Endothelial cell of umbilical vein (primary cell): ENCODE measurements around the gene POU6F2. TPM values are rescaled to one million over a fixed set of nuclear protein-coding genes. Genes with fewer than 3 reads are reported as not detected.

Experiments used
- BruUV-seq: library from RNA; stranded (reverse); fragments of 400-500 nt; replicated peaks from 2 replicates; lab custom pipeline; 2021; lab: Mats Ljungman, UMichigan
- CTCF ChIA-PET: fragments of 300-600, 350-600 bp; sonication (Branson Sonifier 250); formaldehyde crosslinking; loops from one replicate; lab custom pipeline; 2021; ENCODE audit warnings: antibody characterized with exemption, inconsistent platforms; lab: Charles Lee
- POLR2A ChIA-PET: fragments of 300-600, 350-600 bp; sonication (Branson Sonifier 250); formaldehyde crosslinking; loops from one replicate; lab custom pipeline; 2021; ENCODE audit warnings: antibody characterized with exemption, inconsistent platforms; lab: Charles Lee
- DNase-seq: peaks from one replicate; pipeline ENCODE4 v3.0.0-alpha.2; 2011; ENCODE audit warnings: low read depth, low spot score
- FAIRE-seq: peaks from 2 replicates; lab custom pipeline; 2011; peaks lifted over from hg19 to GRCh38; lab: Jason Lieb, UNC
- H2AFZ ChIP-seq: 2 replicates; pipeline ENCODE4 v1.6.0; 2012; ENCODE audit warnings: low read depth, low read length, control low read depth, inconsistent platforms
- H3K27ac ChIP-seq: 2 replicates; pipeline ENCODE4 v1.5.1; 2011; ENCODE audit warnings: low read depth, mild to moderate bottlenecking, control low read depth, low read length, moderate library complexity; ENCODE audit not compliant: insufficient read depth
- H3K27me3 ChIP-seq, 2 experiments: 2 replicates each; pipeline versions ENCODE4 v1.6.0 to v1.6.1; 2011; ENCODE audit warnings: low read length in 2 of 2, mixed read lengths in 1 of 2; ENCODE audit not compliant: control insufficient read depth in 2 of 2, insufficient read depth in 2 of 2
- H3K36me3 ChIP-seq, 2 experiments: 2 replicates in 1 of 2; 3 replicates in 1 of 2; pipeline ENCODE4 v1.5.1; 2011; ENCODE audit warnings: low read length in 2 of 2, mild to moderate bottlenecking in 1 of 2, moderate library complexity in 1 of 2; ENCODE audit not compliant: control insufficient read depth in 2 of 2, insufficient read depth in 2 of 2; ENCODE audit errors: extremely low read depth in 1 of 2
- H3K4me1 ChIP-seq: 3 replicates; pipeline ENCODE4 v1.5.1; 2011; ENCODE audit warnings: mild to moderate bottlenecking, low read length; ENCODE audit not compliant: control insufficient read depth, insufficient read depth; ENCODE audit errors: extremely low read depth
- H3K4me2 ChIP-seq: 2 replicates; pipeline ENCODE4 v1.6.1; 2011; ENCODE audit warnings: low read length, control low read depth, mixed read lengths; ENCODE audit not compliant: insufficient read depth
- H3K4me3 ChIP-seq, 3 experiments: fragments of 200-600 bp in 1 of 3; sonication (generic), shearing (Covaris generic) in 1 of 3; replicated peaks in 1 of 3; 2 replicates each; pipeline ENCODE4 v1.5.1; 2011 to 2016; ENCODE audit warnings: control low read depth in 3 of 3, low read length in 3 of 3, mild to moderate bottlenecking in 2 of 3, inconsistent platforms in 1 of 3, low read depth in 1 of 3, moderate library complexity in 1 of 3; ENCODE audit not compliant: insufficient read depth in 1 of 3
- H3K79me2 ChIP-seq: 2 replicates; pipeline ENCODE4 v1.6.0; 2012; ENCODE audit warnings: low read length, inconsistent platforms; ENCODE audit not compliant: control insufficient read depth, insufficient read depth
- H3K9ac ChIP-seq: replicated peaks from 2 replicates; pipeline ENCODE3; 2011; ENCODE audit warnings: low read length, control low read depth; ENCODE audit not compliant: insufficient read depth; ENCODE audit errors: extremely low read depth
- H3K9me1 ChIP-seq: replicated peaks from 3 replicates; pipeline ENCODE4 v1.6.0; 2011; ENCODE audit warnings: mild to moderate bottlenecking, low read length; ENCODE audit not compliant: control insufficient read depth, insufficient read depth; ENCODE audit errors: extremely low read depth
- H3K9me3 ChIP-seq: replicated peaks from 2 replicates; pipeline ENCODE4 v1.5.1; 2012; ENCODE audit warnings: low read length, inconsistent platforms; ENCODE audit not compliant: control insufficient read depth, insufficient read depth
- H4K20me1 ChIP-seq: replicated peaks from 2 replicates; pipeline ENCODE3; 2011; ENCODE audit warnings: mild to moderate bottlenecking, low read length; ENCODE audit not compliant: control insufficient read depth, insufficient read depth; ENCODE audit errors: extremely low read depth
- CTCF ChIP-seq, 2 donors: IDR thresholded peaks; 1 replicate in 1 of 2; 2 replicates in 1 of 2; pipeline ENCODE4 v1.5.1; 2011; ENCODE audit warnings: low read length in 2 of 2, mild to moderate bottlenecking in 2 of 2, moderate library complexity in 2 of 2, control low read depth in 1 of 2, inconsistent platforms in 1 of 2, low read depth in 1 of 2; ENCODE audit not compliant: insufficient read depth in 1 of 2; ENCODE audit errors: extremely low read depth in 1 of 2
- EZH2 ChIP-seq: IDR thresholded peaks from 2 replicates; pipeline ENCODE4 v1.6.1; 2012; ENCODE audit warnings: borderline replicate concordance, low read depth, mild to moderate bottlenecking, moderate library complexity, low read length, inconsistent platforms; ENCODE audit not compliant: severe bottlenecking
- FOS ChIP-seq: IDR thresholded peaks from 2 replicates; pipeline ENCODE4 v1.6.1; 2011; ENCODE audit warnings: mild to moderate bottlenecking, low read length, moderate library complexity, borderline replicate concordance; ENCODE audit not compliant: insufficient read depth
- GATA2 ChIP-seq: IDR thresholded peaks from 2 replicates; pipeline ENCODE4 v1.7.0; 2011; ENCODE audit warnings: low read depth, mild to moderate bottlenecking, moderate library complexity, mixed read lengths, low read length; ENCODE audit not compliant: insufficient read length, insufficient read depth
- JUN ChIP-seq: IDR thresholded peaks from 2 replicates; pipeline ENCODE4 v1.6.1; 2011; ENCODE audit warnings: borderline replicate concordance, low read depth; ENCODE audit not compliant: insufficient read length, insufficient read depth
- MAX ChIP-seq: IDR thresholded peaks from 2 replicates; pipeline ENCODE4 v1.6.1; 2011; ENCODE audit not compliant: insufficient read depth, insufficient read length
- MYC ChIP-seq: IDR thresholded peaks from one replicate; pipeline ENCODE4 v1.6.1; 2011; ENCODE audit warnings: mild to moderate bottlenecking, low read depth, low read length
- POLR2A ChIP-seq: IDR thresholded peaks from 2 replicates; pipeline ENCODE4 v1.6.1; 2012; ENCODE audit warnings: low read depth, mild to moderate bottlenecking, control low read depth, low read length
- POLR2AphosphoS5 ChIP-seq: IDR thresholded peaks from 2 replicates; pipeline ENCODE4 v1.6.1; 2012; ENCODE audit warnings: low read depth, mild to moderate bottlenecking, control low read depth, low read length, moderate library complexity; ENCODE audit not compliant: insufficient read depth
- dilution Hi-C: fragments of 300-500 bp; cut with MboI; formaldehyde crosslinking; loops from one replicate; pipeline ENCODE4 v1.15.0; 2019; ENCODE audit warnings: low sequenced_read_pairs; ENCODE audit not compliant: extremely low pct_ligation_motif_present
- intact Hi-C: fragments of 100-400 bp; cut with micrococcal nuclease; formaldehyde crosslinking; loops from one replicate; pipeline ENCODE4 v1.10.0; 2022
- polyA plus RNA-seq, 4 experiments: library from polyadenylated mRNA; depleted of rRNA in 3 of 4; stranded (reverse) in 3 of 4; unstranded in 1 of 4; fragments of >200 nt; gene quantifications; 2 replicates each; pipeline versions ENCODE4 v1.2.1 to v1.2.3, GENCODE V29; 2011 to 2012; ENCODE audit warnings: missing spikeins in 1 of 4
- total RNA-seq: library from RNA; stranded (reverse); gene quantifications from 2 replicates; pipeline ENCODE4 v1.2.3, GENCODE V29; 2021

The POU6F2 gene
- total and polyA plus RNA-seq, 2 donors (not counting 3 experiments of a cell fraction or from before 2014, with no cell fraction given) = 0.29 TPM; not detected in 1

GRCh38 chr7:39421251-39421650 lies 443.5 kb downstream of the POU6F2 start:
- no peak for FAIRE-seq
- no peaks in the 10 kb centered on the region for H3K79me2 ChIP-seq
- H2AFZ ChIP-seq = no peak overlapping the region
- no peaks in the 10 kb centered on the region for H3K36me3 ChIP-seq
- no peak overlapping the region for H3K9ac ChIP-seq
- no peak overlapping the region for H3K4me2 ChIP-seq
- H3K9me3 ChIP-seq = no peaks in the 10 kb centered on the region
- intact Hi-C loops (no loop called here), dilution Hi-C loops (no loop called here)
- no peak overlapping the region for H3K4me3 ChIP-seq
- no peaks in the 10 kb centered on the region for H3K4me1 ChIP-seq
- ChIA-PET POLR2A (no interaction called here), CTCF (interaction anchor here (0.8 to 1.6 kb wide), 2 partner anchors 33 to 35 kb away, joined by 3 to 5 read pairs; no protein-coding TSS in a partner anchor)
- TF ChIP-seq EZH2 = no peak
- TF ChIP-seq JUN = no peak
- TF ChIP-seq CTCF (IDR thresholded peaks at IDR 0.05; ENCODE audit: extremely low read depth in 1 of 2, insufficient read depth in 1 of 2, low read depth in 1 of 2, low read length in 2 of 2) = no peak
- TF ChIP-seq MYC = no peak
- H4K20me1 ChIP-seq = no peaks in the 10 kb centered on the region
- no peak for DNase-seq
- no TSS peak for BruUV-seq
- H3K27ac ChIP-seq = no peak overlapping the region
- peaks cover 0 to 2% of the 10 kb centered on the region in 2 experiments for H3K27me3 ChIP-seq
- H3K9me1 ChIP-seq = no peaks in the 10 kb centered on the region

GRCh38 chr7:39421661-39422060 lies 444.0 kb downstream of the POU6F2 start:
- intact Hi-C loops = no loop called here
- dilution Hi-C loops = no loop called here

More at GRCh38 chr7:39421661-39422060, 444.0 kb downstream of the POU6F2 start:
- Histone ChIP-seq H4K20me1 (no peaks in the 10 kb centered on the region), H3K9me1 (no peaks in the 10 kb centered on the region), H3K27me3 (peaks cover 0 to 2% of the 10 kb centered on the region in 2 experiments), H3K4me1 (no peaks in the 10 kb centered on the region), H3K4me2 (no peak overlapping the region), H3K4me3 (no peak overlapping the region), H3K9ac (no peak overlapping the region), H3K79me2 (no peaks in the 10 kb centered on the region), H3K9me3 (no peaks in the 10 kb centered on the region), H3K36me3 (no peaks in the 10 kb centered on the region), H3K27ac (no peak overlapping the region), H2AFZ (no peak overlapping the region)
- DNase-seq (no peak), FAIRE-seq (no peak)
- CTCF ChIA-PET = interaction anchor here (0.8 to 1.6 kb wide), 2 partner anchors 32 to 35 kb away, joined by 3 to 5 read pairs; no protein-coding TSS in a partner anchor
- POLR2A ChIA-PET = no interaction called here
- TF ChIP-seq MAX = no peak
- no peak for TF ChIP-seq MYC
- no peak for TF ChIP-seq CTCF (IDR thresholded peaks at IDR 0.05; ENCODE audit: extremely low read depth in 1 of 2, insufficient read depth in 1 of 2, low read depth in 1 of 2, low read length in 2 of 2)
- TF ChIP-seq FOS = no peak
- no peak for TF ChIP-seq POLR2A
- no peak for TF ChIP-seq EZH2
- no peak for TF ChIP-seq JUN
- TF ChIP-seq GATA2 = no peak
- no peak for TF ChIP-seq POLR2AphosphoS5
- BruUV-seq = no TSS peak
